ENCODE results near the gene TTC6. TPM values are rescaled to one million over a fixed set of nuclear protein-coding genes. Genes with fewer than 3 reads are reported as not detected.

Gene TTC6
- total RNA-seq, 1 donor from 2014 or later = not detected

GRCh38 chr14:37588956-37589714, 6.3 kb upstream of the TTC6 start:
- H3K9me3 Mint-ChIP-seq (ENCODE audit: low read depth) = no peaks in the 10 kb centered on the region
- H3K4me3 Mint-ChIP-seq (ENCODE audit: unreplicated experiment) = no peak overlapping the region
- no peak for DNase-seq (ENCODE audit: low spot score)
- no peak overlapping the region for H3K27ac Mint-ChIP-seq (ENCODE audit: unreplicated experiment)
- peaks cover 76% of the 10 kb centered on the region for H3K27me3 Mint-ChIP-seq (ENCODE audit: low read depth)
- H3K4me1 Mint-ChIP-seq (ENCODE audit: low read depth) = peaks cover 13% of the 10 kb centered on the region
- no peak for TF ChIP-seq CTCF (IDR thresholded peaks at IDR 0.05)
- H3K36me3 Mint-ChIP-seq (ENCODE audit: low read depth) = peaks cover 3% of the 10 kb centered on the region

GRCh38 chr14:37589715-37590427, 5.6 kb upstream of the TTC6 start:
- no peak overlapping the region for H3K4me3 Mint-ChIP-seq (ENCODE audit: unreplicated experiment)
- H3K36me3 Mint-ChIP-seq (ENCODE audit: low read depth) = peaks cover 3% of the 10 kb centered on the region
- H3K27me3 Mint-ChIP-seq (ENCODE audit: low read depth) = peaks cover 77% of the 10 kb centered on the region
- no peaks in the 10 kb centered on the region for H3K9me3 Mint-ChIP-seq (ENCODE audit: low read depth)
- H3K4me1 Mint-ChIP-seq (ENCODE audit: low read depth) = peaks cover 16% of the 10 kb centered on the region
- H3K27ac Mint-ChIP-seq (ENCODE audit: unreplicated experiment) = no peak overlapping the region
- TF ChIP-seq CTCF (IDR thresholded peaks at IDR 0.05) = no peak
- DNase-seq (ENCODE audit: low spot score) = no peak

- no peak for TF ChIP-seq CTCF (IDR thresholded peaks at IDR 0.05)
- no peaks in the 10 kb centered on the region for H3K9me3 Mint-ChIP-seq (ENCODE audit: low read depth)
- H3K4me3 Mint-ChIP-seq (ENCODE audit: unreplicated experiment) = no peak overlapping the region
- H3K27me3 Mint-ChIP-seq (ENCODE audit: low read depth) = peaks cover 71% of the 10 kb centered on the region
- no peak overlapping the region for H3K27ac Mint-ChIP-seq (ENCODE audit: unreplicated experiment)
- peaks cover 3% of the 10 kb centered on the region for H3K36me3 Mint-ChIP-seq (ENCODE audit: low read depth)
- no peak for DNase-seq (ENCODE audit: low spot score)
- peaks cover 17% of the 10 kb centered on the region for H3K4me1 Mint-ChIP-seq (ENCODE audit: low read depth)
These were observed 4.8 kb upstream of the TTC6 start for GRCh38 chr14:37590428-37591139.

- peaks cover 3% of the 10 kb centered on the region for H3K36me3 Mint-ChIP-seq (ENCODE audit: low read depth)
- H3K4me3 Mint-ChIP-seq (ENCODE audit: unreplicated experiment) = no peak overlapping the region
- no peaks in the 10 kb centered on the region for H3K9me3 Mint-ChIP-seq (ENCODE audit: low read depth)
- peaks cover 25% of the 10 kb centered on the region for H3K4me1 Mint-ChIP-seq (ENCODE audit: low read depth)
- no peak for DNase-seq (ENCODE audit: low spot score)
- no peak overlapping the region for H3K27ac Mint-ChIP-seq (ENCODE audit: unreplicated experiment)
- peak; percentile 43 for TF ChIP-seq CTCF (IDR thresholded peaks at IDR 0.05)
- peaks cover 72% of the 10 kb centered on the region for H3K27me3 Mint-ChIP-seq (ENCODE audit: low read depth)
These were observed 4.0 kb upstream of the TTC6 start for GRCh38 chr14:37591311-37591940.

All from chondrocyte (in vitro differentiated cells).